AG04449 (cell line): Measurements from ENCODE around the gene APBA1.

Experiments used
- CTCF ChIA-PET: fragments of 350-600 bp; formaldehyde crosslinking; extraction: SDS; loops from one replicate; lab custom pipeline; 2021; ENCODE audit warnings: antibody characterized with exemption; lab: Yijun Ruan, JAX
- POLR2A ChIA-PET: fragments of 400-600, 350-600 bp; formaldehyde crosslinking; extraction: SDS; loops from one replicate; lab custom pipeline; 2020; ENCODE audit warnings: antibody characterized with exemption, inconsistent platforms; lab: Yijun Ruan, JAX
- DNase-seq: peaks from one replicate; pipeline ENCODE4 v3.0.0-alpha.2; 2010; ENCODE audit warnings: low read depth, low spot score
- H3K4me3 ChIP-seq: 2 replicates; pipeline ENCODE4 v1.5.1; 2011; ENCODE audit warnings: low read depth, mild to moderate bottlenecking, control low read depth, low read length
- TF ChIP-seq, protein P1 (sequence below): IDR thresholded peaks from one replicate; pipeline ENCODE4 v1.5.1; 2011; ENCODE audit warnings: mild to moderate bottlenecking, moderate library complexity, low read length, control low read depth, inconsistent platforms; ENCODE audit not compliant: insufficient read depth; ENCODE audit errors: missing control alignments

Gene APBA1

GRCh38 chr9:69462394-69462793, 209.8 kb downstream of the APBA1 start:
- ChIA-PET POLR2A (no interaction called here), CTCF (interaction anchor here (1.3 kb wide), 1 partner anchor 10 kb away, joined by 3 read pairs; no protein-coding TSS in a partner anchor)
- DNase-seq = no peak
- TF ChIP-seq, protein P1, sequence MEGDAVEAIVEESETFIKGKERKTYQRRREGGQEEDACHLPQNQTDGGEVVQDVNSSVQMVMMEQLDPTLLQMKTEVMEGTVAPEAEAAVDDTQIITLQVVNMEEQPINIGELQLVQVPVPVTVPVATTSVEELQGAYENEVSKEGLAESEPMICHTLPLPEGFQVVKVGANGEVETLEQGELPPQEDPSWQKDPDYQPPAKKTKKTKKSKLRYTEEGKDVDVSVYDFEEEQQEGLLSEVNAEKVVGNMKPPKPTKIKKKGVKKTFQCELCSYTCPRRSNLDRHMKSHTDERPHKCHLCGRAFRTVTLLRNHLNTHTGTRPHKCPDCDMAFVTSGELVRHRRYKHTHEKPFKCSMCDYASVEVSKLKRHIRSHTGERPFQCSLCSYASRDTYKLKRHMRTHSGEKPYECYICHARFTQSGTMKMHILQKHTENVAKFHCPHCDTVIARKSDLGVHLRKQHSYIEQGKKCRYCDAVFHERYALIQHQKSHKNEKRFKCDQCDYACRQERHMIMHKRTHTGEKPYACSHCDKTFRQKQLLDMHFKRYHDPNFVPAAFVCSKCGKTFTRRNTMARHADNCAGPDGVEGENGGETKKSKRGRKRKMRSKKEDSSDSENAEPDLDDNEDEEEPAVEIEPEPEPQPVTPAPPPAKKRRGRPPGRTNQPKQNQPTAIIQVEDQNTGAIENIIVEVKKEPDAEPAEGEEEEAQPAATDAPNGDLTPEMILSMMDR = no peak
- no peak overlapping the region for H3K4me3 ChIP-seq

- POLR2A ChIA-PET = no interaction called here
- TF ChIP-seq, protein P1 = no peak
- CTCF ChIA-PET = no interaction called here
- no peak overlapping the region for H3K4me3 ChIP-seq
- no peak for DNase-seq
Observed at GRCh38 chr9:69461103-69461887, 210.9 kb downstream of the APBA1 start.

- TF ChIP-seq, protein P1 = no peak
- no peak overlapping the region for H3K4me3 ChIP-seq
- ChIA-PET POLR2A (no interaction called here), CTCF (no interaction called here)
- DNase-seq = no peak
Observed at GRCh38 chr9:69460012-69460411, 212.2 kb downstream of the APBA1 start.

DNA sequence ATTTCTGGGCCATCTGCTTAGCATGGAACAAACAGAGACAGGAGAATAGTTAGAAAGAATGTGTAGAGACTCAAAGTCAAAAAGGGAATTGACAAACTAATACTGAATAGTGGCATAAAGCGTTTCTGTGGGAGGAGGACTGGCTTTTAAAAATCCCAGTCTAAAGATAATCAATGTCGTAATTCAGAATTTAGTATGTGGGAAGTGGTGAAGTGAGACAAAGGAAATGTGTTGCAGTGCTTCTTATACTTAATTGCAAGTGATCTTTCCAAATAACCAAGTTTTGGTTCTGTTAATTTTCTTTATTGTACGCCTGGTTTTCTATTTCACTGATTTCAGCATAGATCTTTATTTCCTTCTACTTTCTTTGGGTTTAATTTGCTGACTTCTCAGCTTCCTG, 214.0 kb downstream of the APBA1 start:
- CTCF ChIA-PET = interaction anchor here (0.6 to 1.0 kb wide), 2 partner anchors 12 to 37 kb away, joined by 3 read pairs; no protein-coding TSS in a partner anchor
- POLR2A ChIA-PET = no interaction called here

DNA sequence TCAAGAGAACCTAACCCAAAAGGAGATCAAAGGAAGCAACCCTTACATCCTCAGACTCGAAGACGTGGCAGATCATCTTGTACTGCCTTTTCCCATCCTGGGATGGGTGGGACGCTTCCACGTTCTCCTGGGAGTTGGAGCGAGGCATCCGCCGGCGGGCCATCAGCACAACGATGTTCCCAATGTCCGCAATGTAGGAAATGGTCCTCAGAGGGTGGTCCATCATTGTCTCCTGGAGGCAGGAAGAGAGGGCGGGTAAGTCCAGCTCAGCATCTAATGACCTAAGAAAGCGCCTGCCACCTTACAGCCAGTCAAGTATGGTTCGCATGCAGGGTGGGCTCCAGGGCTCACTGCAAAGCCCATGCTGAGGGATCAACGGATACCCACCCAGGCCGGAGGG, 216.0 kb downstream of the APBA1 start:
- TF ChIP-seq, protein P1 = no peak
- ChIA-PET CTCF (no interaction called here), POLR2A (no interaction called here)
- no peak for DNase-seq
- no peak overlapping the region for H3K4me3 ChIP-seq

More for the DNA sequence above, 214.0 kb downstream of the APBA1 start:
- DNase-seq = no peak
- TF ChIP-seq, protein P1 = no peak
- H3K4me3 ChIP-seq = no peak overlapping the region

DNA sequence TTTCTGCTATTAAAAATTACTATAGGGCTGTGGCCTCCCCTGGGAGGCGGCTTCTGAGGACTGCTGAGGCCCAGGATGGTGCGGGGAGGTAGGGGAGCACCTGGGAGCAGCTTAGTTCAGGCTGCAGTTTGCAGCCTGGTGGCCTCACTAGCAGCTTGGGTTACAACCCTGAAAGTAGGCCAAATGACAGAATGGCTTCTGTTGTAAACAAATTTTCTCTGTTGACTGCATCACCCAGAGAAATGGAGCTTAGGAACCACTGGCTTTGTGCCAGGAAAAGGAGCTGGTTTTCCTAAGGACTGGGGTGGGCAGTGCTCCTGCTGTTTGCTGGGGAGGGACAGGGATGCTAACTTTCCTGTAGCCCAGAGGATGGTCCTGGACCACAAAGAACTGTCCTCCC, 216.9 kb downstream of the APBA1 start:
- TF ChIP-seq, protein P1 = no peak
- ChIA-PET CTCF (no interaction called here), POLR2A (no interaction called here)
- DNase-seq = no peak
- no peak overlapping the region for H3K4me3 ChIP-seq
